Measurements from ENCODE around the gene SRGAP1. TPM values are rescaled to one million over a fixed set of nuclear protein-coding genes. Genes with fewer than 3 reads are reported as not detected.

Gene SRGAP1
- total and polyA plus RNA-seq, 2 of the 13 experiments (the other 11 are each of a cell fraction or from before 2014, with no cell fraction given), result 1.6 to 3.4 TPM

GRCh38 chr12:63944586-63945228, 100.2 kb downstream of the SRGAP1 start (continued):
- TF ChIP-seq ZBTB44 (CRISPR knock-in tag; IDR thresholded peaks at IDR 0.05) (no peak), ZNF572 (CRISPR knock-in tag; IDR thresholded peaks at IDR 0.05) (no peak), ZNF598 (CRISPR knock-in tag; IDR thresholded peaks at IDR 0.05; ENCODE audit: borderline replicate concordance) (no peak), HHEX (CRISPR knock-in tag; IDR thresholded peaks at IDR 0.05) (no peak), ZBTB3 (CRISPR knock-in tag; IDR thresholded peaks at IDR 0.05; ENCODE audit: borderline replicate concordance, low read depth) (no peak), U2AF1 (optimal IDR thresholded peaks at IDR 0.05; ENCODE audit: low read depth, low read length) (no peak), NR3C1 (CRISPR knock-in tag; IDR thresholded peaks at IDR 0.05) (no peak), HNRNPLL (IDR thresholded peaks at IDR 0.05; ENCODE audit: low read depth, low read length, poor library complexity, severe bottlenecking) (no peak), MTF2 (CRISPR knock-in tag; IDR thresholded peaks at IDR 0.05; ENCODE audit: borderline replicate concordance) (no peak), NFKBIZ (CRISPR knock-in tag; IDR thresholded peaks at IDR 0.05) (no peak), ZNF282 (IDR thresholded peaks at IDR 0.05; ENCODE audit: partially characterized antibody) (no peak), ZBTB26 (CRISPR knock-in tag; IDR thresholded peaks at IDR 0.05; ENCODE audit: borderline replicate concordance) (no peak; the same call in 1 of the 2 replicates), POLR2AphosphoS5 (IDR thresholded peaks at IDR 0.05; ENCODE audit: low read depth, low read length) (no peak), TFAP4 (IDR thresholded peaks at IDR 0.05; ENCODE audit: borderline replicate concordance, low read depth) (peak; percentile 76; the same call in 1 of the 2 replicates), AKAP8 (CRISPR knock-in tag; IDR thresholded peaks at IDR 0.05) (no peak), ZNF205 (CRISPR knock-in tag; IDR thresholded peaks at IDR 0.05) (0 out of 2 replicates have a peak, but pooled peaks have one; percentile 48), CREM (IDR thresholded peaks at IDR 0.05) (0 out of 2 replicates have a peak, but pooled peaks have one; percentile 7), CREM (CRISPR knock-in tag; IDR thresholded peaks at IDR 0.05) (no peak), GATAD2A (CRISPR knock-in tag; IDR thresholded peaks at IDR 0.05) (peak; percentile 55; the same call in 1 of the 2 replicates), MAX (IDR thresholded peaks at IDR 0.05) (0 out of 2 replicates have a peak, but pooled peaks have one; percentile 23), JUN (CRISPR knock-in tag; IDR thresholded peaks at IDR 0.05) (no peak), ZNF672 (CRISPR knock-in tag; IDR thresholded peaks at IDR 0.05) (no peak), STAG1 (CRISPR knock-in tag; IDR thresholded peaks at IDR 0.05) (no peak), ZFY (CRISPR knock-in tag; IDR thresholded peaks at IDR 0.05) (peak; percentile 35; the same call in 1 of the 2 replicates)
- TF ChIP-seq, protein P1, sequence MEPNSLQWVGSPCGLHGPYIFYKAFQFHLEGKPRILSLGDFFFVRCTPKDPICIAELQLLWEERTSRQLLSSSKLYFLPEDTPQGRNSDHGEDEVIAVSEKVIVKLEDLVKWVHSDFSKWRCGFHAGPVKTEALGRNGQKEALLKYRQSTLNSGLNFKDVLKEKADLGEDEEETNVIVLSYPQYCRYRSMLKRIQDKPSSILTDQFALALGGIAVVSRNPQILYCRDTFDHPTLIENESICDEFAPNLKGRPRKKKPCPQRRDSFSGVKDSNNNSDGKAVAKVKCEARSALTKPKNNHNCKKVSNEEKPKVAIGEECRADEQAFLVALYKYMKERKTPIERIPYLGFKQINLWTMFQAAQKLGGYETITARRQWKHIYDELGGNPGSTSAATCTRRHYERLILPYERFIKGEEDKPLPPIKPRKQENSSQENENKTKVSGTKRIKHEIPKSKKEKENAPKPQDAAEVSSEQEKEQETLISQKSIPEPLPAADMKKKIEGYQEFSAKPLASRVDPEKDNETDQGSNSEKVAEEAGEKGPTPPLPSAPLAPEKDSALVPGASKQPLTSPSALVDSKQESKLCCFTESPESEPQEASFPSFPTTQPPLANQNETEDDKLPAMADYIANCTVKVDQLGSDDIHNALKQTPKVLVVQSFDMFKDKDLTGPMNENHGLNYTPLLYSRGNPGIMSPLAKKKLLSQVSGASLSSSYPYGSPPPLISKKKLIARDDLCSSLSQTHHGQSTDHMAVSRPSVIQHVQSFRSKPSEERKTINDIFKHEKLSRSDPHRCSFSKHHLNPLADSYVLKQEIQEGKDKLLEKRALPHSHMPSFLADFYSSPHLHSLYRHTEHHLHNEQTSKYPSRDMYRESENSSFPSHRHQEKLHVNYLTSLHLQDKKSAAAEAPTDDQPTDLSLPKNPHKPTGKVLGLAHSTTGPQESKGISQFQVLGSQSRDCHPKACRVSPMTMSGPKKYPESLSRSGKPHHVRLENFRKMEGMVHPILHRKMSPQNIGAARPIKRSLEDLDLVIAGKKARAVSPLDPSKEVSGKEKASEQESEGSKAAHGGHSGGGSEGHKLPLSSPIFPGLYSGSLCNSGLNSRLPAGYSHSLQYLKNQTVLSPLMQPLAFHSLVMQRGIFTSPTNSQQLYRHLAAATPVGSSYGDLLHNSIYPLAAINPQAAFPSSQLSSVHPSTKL (CRISPR knock-in tag; IDR thresholded peaks at IDR 0.05), result peak; percentile 59
